HG02642 (cell line): ENCODE results near the gene MTARC2.
"Not testable (repeated sequence)": the region's sequence is repeated elsewhere in the genome, so short reads cannot be mapped to it uniquely, and the experiment has no call there.

ENCODE experiments used
- ATAC-seq: cut with Tn5 transposase; IDR thresholded peaks from one replicate; pipeline ENCODE4 v1.9.1; 2021; ENCODE audit warnings: mild to moderate bottlenecking; ENCODE audit not compliant: unreplicated experiment, poor library complexity

The MTARC2 gene

DNA sequence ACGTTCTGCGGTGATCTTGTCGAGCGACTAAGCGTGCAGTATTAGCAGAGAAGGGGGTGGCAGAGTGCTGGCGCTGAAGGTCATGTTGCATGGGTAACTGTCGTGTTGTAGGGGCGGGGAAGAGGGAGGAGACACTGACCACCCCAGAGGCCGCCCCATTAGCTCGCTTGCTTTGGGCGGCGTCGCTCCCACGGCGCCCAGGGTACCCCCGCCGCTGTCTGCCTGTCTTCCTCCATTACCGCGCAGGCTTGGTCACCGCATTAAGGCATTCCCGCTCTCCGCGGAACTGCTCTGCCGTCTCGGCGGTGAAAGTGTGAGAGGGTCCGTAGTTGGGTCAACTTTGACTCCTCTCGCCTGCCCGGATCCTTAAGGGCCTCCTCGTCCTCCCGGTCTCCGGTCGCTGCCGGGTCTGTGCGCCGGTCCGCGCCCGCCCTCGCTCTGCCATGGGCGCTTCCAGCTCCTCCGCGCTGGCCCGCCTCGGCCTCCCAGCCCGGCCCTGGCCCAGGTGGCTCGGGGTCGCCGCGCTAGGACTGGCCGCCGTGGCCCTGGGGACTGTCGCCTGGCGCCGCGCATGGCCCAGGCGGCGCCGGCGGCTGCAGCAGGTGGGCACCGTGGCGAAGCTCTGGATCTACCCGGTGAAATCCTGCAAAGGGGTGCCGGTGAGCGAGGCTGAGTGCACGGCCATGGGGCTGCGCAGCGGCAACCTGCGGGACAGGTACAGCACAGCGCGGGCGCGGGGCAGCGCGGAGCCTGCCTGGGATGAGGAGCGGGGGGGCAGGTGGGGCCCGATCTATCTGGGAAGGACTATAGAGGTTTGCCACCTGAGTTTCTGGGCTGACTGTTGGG lies at the start of gene MTARC2:
TSS of gene MTARC2 (plus strand) at position 234 of the 846 bp plus-strand sequence. CDS start at position 444, 210 bp downstream.
- peak; percentile 96 for ATAC-seq

DNA sequence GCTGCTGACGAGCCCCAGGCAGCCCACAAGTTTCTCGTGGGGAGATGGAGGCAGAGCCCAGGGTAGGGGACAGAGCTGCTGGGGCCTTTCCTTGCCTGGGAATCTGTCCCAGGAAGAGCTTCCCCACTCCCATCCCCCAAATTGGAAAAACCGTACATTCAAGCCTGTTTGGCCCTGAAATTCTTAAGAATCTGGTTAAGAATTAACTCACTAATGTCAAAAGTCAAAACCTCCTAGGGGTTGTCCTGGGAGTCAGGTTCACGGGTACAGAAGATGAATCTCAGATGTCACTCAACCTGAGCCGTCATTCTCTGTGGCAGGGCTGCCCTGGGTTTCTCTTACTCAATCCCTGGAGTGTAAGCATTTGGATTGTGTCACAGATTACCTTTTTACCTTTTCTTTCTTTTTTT lies 49.5 kb upstream of the MTARC2 start:
- no peak for ATAC-seq

DNA sequence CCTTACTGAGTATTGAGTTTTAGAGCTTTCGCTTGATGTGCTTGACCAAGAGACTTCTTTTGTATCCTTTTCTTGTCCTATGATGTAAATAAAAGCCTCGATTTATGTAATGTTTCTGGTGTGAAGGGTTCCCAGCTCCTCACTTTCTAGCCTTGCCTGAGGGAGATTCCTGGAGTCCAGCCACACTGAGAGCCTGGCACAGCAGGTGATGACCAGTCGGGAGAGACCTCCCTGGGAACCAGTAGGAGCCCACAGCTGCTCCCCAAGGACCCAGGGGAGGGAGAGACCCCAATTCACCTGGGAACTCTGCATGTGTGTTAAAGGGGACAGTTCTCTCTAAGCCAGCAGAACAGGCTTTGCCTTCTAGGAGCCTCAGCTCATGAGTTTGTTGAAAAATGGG lies 49.1 kb upstream of the MTARC2 start:
- ATAC-seq, result no peak

DNA sequence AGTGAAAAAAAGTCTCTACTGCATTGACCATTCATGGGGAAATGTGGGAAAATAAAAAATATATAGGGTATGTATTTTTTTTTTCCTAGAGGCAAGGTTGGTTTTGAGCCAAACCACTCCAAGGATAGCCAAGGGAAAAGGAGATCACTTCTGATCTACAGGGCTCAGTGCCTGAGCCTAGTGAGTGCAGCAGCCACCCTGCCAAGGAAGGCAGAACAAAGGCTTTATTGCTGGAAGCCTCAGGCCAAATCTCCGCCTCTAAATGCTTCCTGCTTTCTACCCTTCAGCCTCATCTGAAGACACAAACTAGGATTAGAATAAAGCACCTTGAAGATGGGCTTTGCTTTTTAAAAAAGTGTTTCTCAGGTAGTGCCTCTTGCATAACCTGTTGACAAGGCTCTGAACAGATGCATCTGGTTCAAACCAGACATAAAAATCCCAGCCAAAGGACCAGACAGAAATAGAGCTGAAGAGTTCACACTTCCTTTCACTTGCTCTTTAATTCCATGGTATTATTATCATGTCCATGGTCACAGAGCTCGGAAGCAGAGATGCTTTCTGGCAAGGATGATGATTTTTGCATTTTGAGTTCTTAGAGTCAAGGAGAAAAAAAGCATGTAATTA lies 47.5 kb upstream of the MTARC2 start:
- ATAC-seq, result no peak

DNA sequence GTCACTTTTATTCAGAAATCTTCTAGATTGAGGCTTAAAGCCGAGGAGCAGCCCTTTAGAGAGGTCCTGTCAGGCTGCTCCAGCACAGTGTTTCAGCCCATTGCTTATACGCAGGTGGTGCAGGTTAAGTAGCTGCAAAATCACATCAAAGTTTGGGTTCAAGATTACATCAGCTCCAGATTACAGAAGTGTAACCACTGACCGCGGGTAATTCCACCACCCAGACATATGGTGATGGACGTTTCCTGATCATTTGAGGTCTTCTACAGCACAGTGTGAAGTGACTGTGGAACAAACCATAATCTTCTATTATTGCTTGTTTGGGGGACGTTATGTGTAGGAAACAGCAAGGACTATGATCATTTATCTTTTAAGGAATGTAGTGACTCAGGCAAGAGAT lies 46.1 kb upstream of the MTARC2 start:
- ATAC-seq, result peak; percentile 40

DNA sequence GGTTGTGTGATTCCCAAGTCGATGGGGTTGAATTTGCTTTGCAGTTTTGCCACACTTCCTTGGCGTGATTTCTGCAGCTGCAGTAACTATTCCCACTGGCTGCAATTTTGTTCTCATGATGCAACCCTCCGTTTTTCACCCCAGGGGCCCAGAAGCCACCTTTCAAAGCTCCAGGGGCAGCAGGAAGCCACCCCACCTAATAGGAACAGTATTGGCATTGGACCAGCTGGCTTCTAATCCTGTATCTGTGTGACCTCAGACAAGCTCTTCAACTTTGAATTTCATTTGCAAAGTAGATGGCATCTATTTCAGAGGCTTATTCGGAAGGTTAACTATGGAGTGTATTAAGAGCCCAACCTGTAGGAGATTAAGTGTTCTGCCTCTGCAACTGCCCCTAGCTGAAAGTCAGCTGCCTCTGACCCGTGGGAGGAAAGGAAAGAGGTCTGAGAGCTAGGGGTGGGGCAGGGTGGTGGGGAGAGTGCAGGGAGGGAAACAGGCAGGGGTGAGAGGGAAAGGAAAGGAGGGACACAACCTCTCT lies 45.3 kb upstream of the MTARC2 start:
- no peak for ATAC-seq

DNA sequence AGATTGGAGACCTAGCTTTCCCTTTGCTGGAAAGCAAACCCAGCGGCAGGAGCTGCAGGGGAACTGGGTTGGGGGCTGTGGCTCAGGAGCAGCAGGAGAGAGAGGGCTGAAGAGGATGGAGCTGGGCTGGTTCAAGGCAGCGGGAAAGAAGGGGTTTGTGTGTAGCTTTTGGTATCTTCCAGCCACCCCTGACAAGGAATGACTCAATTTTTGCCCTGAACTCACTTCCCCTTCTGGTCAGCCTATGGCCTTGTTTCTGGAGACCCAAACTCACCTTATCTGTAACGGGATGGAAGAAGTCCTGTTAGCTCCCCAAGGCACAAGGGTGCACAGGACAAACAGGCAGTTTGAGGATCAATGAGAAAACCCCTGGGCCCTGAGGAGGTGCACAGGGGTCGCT lies 44.8 kb upstream of the MTARC2 start:
- no peak for ATAC-seq

DNA sequence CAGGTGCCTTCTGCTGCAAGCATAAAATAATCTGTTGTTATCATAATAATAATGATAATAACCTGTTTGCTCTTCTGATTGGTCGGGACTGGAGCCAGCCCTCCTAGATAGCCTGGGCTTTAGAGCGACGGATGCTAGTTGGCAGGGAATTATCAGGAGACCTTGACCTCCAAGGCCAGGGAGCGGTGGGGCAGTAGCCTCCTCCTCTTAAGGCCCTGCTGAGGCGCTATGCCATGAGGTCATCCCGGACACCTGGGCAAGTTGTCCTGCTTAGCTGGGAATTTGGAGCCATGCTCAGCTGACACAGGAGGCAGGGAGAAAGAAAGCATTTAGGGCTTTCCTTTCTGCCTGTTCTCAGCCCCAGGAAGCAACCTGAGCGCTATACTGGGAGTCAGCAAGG lies 42.3 kb upstream of the MTARC2 start:
- ATAC-seq, result no peak

DNA sequence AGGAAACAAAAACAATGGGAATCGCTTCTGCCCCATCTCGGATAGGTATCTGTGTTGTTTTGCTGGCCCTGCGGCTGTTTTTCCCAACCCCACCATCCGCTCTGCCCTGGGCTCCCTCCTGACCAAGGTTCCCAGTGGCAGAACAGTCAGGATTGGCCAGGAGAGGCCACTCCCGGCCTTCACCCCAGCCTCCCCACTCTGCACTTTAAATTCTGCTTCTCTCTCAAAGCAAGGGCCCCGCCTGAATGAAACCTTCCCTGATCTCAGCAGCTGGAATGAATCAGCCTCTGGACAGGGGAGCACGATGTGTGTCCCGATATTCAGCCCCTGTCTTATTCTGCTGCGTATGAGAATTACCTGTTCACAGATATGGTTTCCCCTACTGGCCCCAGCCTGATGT lies 41.6 kb upstream of the MTARC2 start:
- no peak for ATAC-seq

DNA sequence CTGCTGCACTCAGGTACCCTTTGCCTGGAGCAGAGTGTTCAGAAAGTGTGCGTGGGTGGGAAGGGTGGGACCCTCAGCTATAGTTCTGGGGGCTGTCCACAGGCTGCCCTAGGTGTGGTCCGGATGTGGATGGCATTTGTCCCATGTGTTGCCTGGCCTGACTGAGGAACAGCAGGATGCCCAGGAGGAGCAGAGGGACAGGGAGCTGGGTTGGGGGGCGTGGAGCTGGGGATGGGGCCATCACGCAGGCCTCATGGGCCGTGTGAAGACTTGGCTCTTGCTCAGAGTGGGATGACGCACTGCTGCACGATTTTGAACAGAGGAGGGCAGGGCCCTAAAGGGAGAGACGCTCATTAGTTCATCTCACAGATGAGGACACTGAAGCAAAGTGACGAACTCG lies 41.0 kb upstream of the MTARC2 start:
- no peak for ATAC-seq

DNA sequence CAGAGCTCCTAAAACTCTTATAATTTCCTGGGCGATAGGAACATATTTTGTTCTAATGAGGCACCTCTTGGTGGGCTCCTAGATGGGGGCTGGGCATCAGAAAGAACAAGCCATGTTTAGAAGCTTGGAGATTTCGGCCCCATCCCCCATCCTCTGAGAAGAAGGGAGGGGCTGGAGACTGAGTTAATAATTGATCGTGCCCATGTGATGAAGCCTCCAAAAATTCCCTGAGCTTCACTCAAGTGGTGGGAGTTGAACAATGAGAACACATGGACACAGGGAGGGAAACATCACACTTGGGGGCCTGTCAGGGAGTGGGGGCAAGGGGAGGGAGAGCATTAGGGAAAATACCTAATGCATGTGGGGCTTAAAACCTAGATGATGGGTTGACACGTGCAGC lies 39.9 kb upstream of the MTARC2 start:
- no peak for ATAC-seq

DNA sequence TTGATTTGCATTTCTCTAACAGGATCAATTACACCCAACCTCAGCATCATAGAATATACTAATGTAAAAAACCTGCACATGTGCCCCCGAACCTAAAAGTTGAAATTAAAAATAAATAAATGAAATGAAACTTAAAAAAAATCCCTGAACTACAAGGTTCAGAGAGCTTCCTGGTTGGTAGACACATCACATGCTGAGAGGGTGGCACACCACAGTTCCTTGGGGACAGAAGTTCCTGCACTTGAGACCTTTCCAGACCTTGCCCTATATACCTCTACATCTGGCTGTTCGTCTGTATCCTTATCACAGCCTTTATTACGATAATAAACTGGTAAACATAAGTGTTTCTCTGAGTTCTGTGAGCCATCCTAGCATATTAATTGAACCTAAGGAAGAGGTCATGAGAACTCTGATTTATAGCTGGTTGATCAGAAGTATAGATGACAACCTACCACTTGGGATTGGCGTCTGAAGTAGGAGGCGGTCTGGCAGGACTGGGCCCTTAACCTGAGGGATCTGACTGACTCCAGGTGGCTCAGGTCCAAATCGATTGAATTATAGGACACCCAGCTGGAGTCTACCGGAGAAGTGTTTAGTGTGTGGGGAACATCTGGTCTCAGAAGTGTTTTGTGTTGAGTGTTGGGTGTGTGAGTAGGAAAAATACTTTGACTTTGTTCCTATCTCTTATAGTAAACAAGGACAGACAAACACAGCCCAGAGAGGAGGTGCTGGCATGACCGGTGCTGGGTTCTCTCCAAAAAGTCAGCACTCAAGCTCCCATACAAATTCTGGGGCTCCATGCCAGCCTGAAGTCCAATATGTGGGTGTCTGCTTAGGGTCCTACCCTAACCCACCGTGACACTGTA lies 39.0 kb upstream of the MTARC2 start:
- ATAC-seq, result no peak

DNA sequence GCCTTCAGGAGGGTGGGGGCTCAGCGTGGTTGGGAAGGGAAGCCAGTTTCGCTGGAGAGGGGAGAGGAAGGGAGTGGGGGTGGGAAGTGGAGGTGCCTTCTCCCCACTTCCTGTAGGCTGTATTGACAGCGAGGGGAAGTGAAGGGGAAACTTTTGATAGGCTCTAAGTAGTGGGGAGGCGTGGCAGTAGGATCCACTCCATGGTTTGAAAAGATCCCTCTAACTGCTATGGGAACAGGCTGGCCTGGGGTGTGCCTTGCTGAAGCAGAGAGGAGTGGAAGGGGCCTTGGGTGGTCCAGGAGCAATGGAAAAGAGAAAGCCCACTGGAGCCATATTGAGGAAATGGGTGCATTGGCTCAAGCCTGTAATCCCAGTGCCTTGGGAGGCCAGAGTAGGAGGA lies 37.8 kb upstream of the MTARC2 start:
- ATAC-seq, result no peak

DNA sequence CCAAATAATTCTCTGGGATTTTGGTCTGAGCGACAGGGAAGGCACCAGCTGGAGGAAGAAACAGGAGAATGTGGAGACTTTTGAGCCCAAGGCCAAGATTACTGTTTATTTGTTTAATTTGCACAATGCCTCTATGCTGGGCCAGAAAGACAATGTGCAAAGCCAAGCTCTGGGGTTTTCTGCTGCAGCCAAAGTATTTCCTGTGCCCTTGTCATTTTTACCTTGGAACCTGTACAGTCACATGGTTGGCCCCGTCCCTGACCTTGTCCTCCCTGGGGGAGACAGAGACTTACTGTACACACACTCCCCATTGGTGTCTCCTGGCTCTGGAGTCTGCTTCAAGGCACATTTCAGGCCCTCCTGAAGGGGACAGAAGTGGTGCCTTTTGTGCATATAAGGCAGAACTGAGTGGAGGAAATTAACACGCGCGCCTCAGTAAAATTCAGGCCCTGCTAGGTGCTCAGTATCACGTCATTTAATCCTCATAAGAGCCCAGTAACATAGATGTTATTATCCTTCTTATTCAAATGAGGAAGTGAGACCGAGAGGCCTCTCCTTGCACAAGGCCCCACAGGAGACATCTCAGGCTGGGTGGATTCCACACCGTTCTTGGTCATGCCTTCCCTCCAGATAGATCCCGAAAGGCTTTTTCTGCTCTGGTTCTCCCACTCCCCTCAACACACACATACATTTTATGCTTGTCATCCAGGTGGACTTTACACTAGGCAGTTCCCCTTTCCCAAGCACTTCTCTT lies 36.9 kb upstream of the MTARC2 start:
- ATAC-seq, result peak; percentile 79

DNA sequence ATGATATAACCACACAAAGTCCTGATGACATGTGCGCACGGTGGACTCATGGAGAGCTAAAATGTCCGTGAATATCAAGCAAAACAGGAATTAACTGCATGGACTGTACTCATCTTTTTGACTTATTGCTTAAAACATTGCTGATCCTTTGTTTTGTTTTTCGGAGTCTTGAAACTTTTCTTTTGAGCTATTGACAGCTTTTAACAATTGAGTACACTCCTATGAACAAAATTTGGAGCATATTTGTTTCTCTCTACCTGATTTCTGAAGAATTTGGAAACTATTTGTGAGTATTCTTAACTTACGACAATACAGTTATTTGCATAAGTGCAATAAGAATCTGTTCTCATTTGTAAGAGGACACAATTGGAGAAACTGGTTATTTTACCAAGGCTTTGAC lies 32.1 kb upstream of the MTARC2 start:
- not testable (repeated sequence) for ATAC-seq

DNA sequence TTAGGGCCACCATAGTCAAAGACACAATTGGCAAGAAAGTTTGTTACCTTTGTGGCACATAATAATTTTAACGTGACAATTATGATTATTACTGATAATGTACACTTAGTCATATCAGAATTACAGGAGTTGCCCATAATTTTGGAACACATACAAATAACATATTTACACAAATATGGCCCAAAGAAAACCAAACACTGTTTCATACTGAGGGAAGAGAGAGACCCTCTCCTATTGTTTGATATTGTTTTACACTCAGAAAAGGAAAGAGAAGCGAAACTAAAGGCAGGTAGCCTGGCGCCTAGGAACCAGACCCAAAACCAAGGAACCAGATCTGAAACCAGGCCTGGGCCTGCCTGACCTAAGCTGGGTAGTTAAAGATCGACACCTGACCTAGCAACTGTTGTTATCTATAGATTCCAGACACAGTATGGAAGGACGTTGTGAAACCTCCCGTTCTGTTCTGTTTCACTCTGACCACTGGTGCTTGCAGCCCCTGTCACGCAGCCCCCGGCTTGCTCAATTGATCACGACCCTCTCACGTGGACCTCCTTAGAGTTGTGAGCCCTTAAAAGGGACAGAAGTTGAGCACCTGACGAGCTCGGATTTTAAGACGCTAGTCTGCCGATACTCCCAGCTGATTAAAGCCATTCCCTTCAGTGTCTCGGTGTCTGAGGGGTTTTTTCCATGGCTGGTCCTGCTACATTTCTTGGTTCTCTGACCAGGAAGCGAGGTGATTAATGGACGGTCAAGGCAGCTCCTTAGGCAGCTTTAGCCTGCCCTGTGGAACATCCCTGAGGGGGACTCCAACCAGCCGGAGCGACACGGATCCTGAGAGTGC lies 30.1 kb upstream of the MTARC2 start:
- peak; percentile 71 for ATAC-seq

DNA sequence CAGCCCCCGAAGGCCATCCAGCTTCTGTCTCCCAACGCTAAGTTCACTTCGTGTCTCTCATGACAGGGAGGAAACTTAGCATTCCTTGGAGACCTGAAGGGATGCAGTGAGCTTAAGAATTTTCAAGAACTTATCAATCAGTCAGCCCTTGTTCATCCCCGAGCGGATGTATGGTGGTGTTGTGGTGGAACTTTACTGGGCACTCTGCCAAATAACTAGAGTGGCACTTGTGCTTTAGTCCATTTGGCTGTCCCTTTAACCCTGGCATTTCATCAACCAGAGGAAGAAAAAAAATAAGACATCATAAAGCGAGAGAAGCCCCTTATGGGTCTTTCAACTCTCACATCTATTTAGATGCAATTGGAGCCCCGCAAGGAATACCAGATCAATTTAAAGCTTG lies 26.9 kb upstream of the MTARC2 start:
- ATAC-seq, result not testable (repeated sequence)

DNA sequence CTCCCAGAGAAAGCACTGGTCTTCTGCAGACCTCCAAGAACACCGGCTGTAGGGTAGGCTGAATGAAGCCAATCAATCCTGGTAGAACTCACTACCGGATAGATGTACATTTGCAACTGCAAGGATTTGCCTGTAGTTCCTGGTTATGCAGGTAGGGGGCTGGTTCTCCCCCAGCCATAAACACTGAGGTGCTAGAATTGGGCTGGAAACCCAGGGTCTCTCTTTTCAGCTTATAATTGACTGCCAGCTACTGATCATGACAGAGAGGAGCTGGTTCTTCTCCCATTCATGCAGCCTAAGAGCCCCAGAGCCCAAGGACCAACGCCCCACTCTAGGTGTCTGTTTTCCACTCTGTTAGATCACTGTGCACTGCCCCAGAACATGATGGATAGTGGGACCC lies 21.5 kb upstream of the MTARC2 start:
- ATAC-seq, result peak; percentile 56

DNA sequence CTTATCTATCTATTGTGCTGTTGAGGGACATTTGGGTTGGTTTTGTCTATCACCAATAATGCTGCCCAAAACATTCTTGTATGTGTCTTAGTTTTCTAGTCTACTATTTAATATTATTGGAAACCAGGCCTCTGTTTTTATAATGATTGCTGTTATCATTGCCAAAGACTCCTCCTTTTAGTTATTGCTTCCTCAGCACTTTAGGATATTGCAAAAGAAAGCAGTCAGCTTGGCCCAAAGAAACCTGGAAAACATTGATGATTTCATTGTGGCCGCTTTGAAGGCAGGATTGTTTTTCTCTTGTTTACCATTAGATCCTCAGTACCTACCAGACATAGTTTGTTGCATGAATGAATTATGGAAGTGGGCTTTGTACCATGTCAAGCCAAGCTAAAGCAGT lies 20.6 kb upstream of the MTARC2 start:
- no peak for ATAC-seq
